Activated naive CD4-positive, alpha-beta T cell treated with Interleukin-2 at 50 U/mL for 16 hours (primary cell): ENCODE measurements around the gene LRP2BP.
"Not testable (repeated sequence)": the region's sequence is repeated elsewhere in the genome, so short reads cannot be mapped to it uniquely, and the experiment has no call there.

Source experiments
- DNase-seq: peaks from one replicate; pipeline ENCODE4 v3.0.0-alpha.2; 2020

LRP2BP gene

GRCh38 chr4:185318679-185319078 is 77.0 kb downstream of the LRP2BP start:
- no peak for DNase-seq

- DNase-seq = no peak
Observed at GRCh38 chr4:185317880-185318279, 77.8 kb downstream of the LRP2BP start.

- not testable (repeated sequence) for DNase-seq
Observed at GRCh38 chr4:185317462-185317861, 78.3 kb downstream of the LRP2BP start.
